ENCODE data around the gene CAMK1.

- TF ChIP-seq CTCF (IDR thresholded peaks at IDR 0.05) (no peak), POLR2A (IDR thresholded peaks at IDR 0.05) (no peak)
These were observed 12.3 kb upstream of the CAMK1 start for GRCh38 chr3:9781978-9782603.

All from esophagus squamous epithelium (tissue), 4 donors.